Left colon (tissue), 2 donors: ENCODE measurements around the gene CXCL3. TPM values are rescaled to one million over a fixed set of nuclear protein-coding genes. Genes with fewer than 3 reads are reported as not detected.

Source experiments
- ATAC-seq: fragments of 200-7000 bp; cut with Tn5 transposase; one replicate; pipeline ENCODE4 v1.9.1; 2020; ENCODE audit warnings: mild to moderate bottlenecking, moderate library complexity
- DNase-seq, 2 donors: peaks; one replicate each; pipeline ENCODE4 v3.0.0-alpha.2; 2020
- intact Hi-C, 2 donors: fragments of 100-400 bp; cut with DNase I in 1 of 2; cut with micrococcal nuclease in 1 of 2; formaldehyde crosslinking; loops; one replicate each; pipeline versions ENCODE4 v1.11.2 to v1.14.0; 2022; cut with DNase I, micrococcal nuclease
- total RNA-seq, 2 donors: library from RNA; stranded (reverse); fragmentation: NEBNext Ultra II Directional; extraction: Animal tissue kit (Norgen Biotek cat#: 25700); gene quantifications; one replicate each; pipeline ENCODE4 v1.2.1, GENCODE V29; 2021
- donor health status: DM: no; HTN: no; CAD: no.
- donor health status: DM: yes; HTN: yes; CAD: no.

CXCL3 gene
- total RNA-seq, 2 donors from 2014 or later = 3.5 to 20.8 TPM

GRCh38 chr4:73989031-73989430 lies 49.5 kb downstream of the CXCL3 start:
- DNase-seq (no peak), ATAC-seq (no peak)
- intact Hi-C loops = no loop called here

- DNase-seq (no peak), ATAC-seq (no peak)
- intact Hi-C loops = no loop called here
These were observed 50.4 kb downstream of the CXCL3 start, which contains the start of gene PPBP for GRCh38 chr4:73988061-73988460. Gene PPBP (minus strand): TSS chr4:73988190. CDS start chr4:73988103, 87 bp downstream.

Other genes starting within 250 kb of the CXCL3 start
- gene CXCL6, start 202.0 kb downstream of the CXCL3 start, total RNA-seq = under 1 TPM in 1 of 2 donors, not detected in 1; 0.55 TPM
- not detected for gene PF4V1, start 185.4 kb downstream of the CXCL3 start, total RNA-seq
- gene CXCL1, start 169.3 kb downstream of the CXCL3 start, total RNA-seq = 10 to 100 TPM in 1 of 2 donors, 1 to 10 TPM in 1; 4.3 to 22.3 TPM
- gene PF4, start 56.7 kb downstream of the CXCL3 start, total RNA-seq = 1 to 10 TPM in 1 of 2 donors, not detected in 1; 2.3 TPM
- not detected for gene PPBP, start 50.5 kb downstream of the CXCL3 start, total RNA-seq
- gene CXCL5, start 40.0 kb downstream of the CXCL3 start, total RNA-seq = under 1 TPM in 1 of 2 donors, not detected in 1; 0.55 TPM
- 10 to 100 TPM in 1 of 2 donors, 1 to 10 TPM in 1; 5.1 to 32.8 TPM for gene CXCL2, start 60.5 kb upstream of the CXCL3 start, total RNA-seq
- gene MTHFD2L, start 119.4 kb upstream of the CXCL3 start, total RNA-seq = 1 to 10 TPM; 8.2 to 8.7 TPM